T-helper 1 cell treated with Interleukin-12 subunit alpha and Interleukin-12 subunit beta and Interleukin-4 antibody, amounts not matched to agents 30 μg/mL and 1 μg/mL, for 36 hours (primary cell): ENCODE measurements around the gene PRMT7.
A peak's percentile ranks its signal among the peaks of the same experiment; 100 is the strongest.

ENCODE experiments used
- H3K27ac Mint-ChIP-seq: one replicate; pipeline ENCODE4 v1.8.0; 2021; ENCODE audit warnings: mild to moderate bottlenecking, mixed read lengths
- H3K27me3 Mint-ChIP-seq: one replicate; pipeline ENCODE4 v1.8.0; 2021; ENCODE audit warnings: low read depth, mixed read lengths
- H3K36me3 Mint-ChIP-seq: one replicate; pipeline ENCODE4 v1.8.0; 2021; ENCODE audit warnings: low read depth, mixed read lengths
- H3K4me1 Mint-ChIP-seq: one replicate; pipeline ENCODE4 v1.8.0; 2021; ENCODE audit warnings: low read depth, mixed read lengths
- H3K4me3 Mint-ChIP-seq: one replicate; pipeline ENCODE4 v1.8.0; 2021; ENCODE audit warnings: mild to moderate bottlenecking, moderate library complexity, mixed read lengths
- H3K9me3 Mint-ChIP-seq: one replicate; pipeline ENCODE4 v1.8.0; 2021; ENCODE audit warnings: mixed read lengths

PRMT7 gene

GRCh38 chr16:68275611-68276191, 35.1 kb upstream of the PRMT7 start:
- Mint-ChIP-seq H3K9me3 (no peaks in the 10 kb centered on the region), H3K4me1 (peaks cover 58% of the 10 kb centered on the region), H3K36me3 (peaks cover 49% of the 10 kb centered on the region), H3K4me3 (peak overlapping the region; percentile 69), H3K27ac (peak overlapping the region; percentile 91), H3K27me3 (no peaks in the 10 kb centered on the region)

- Mint-ChIP-seq H3K9me3 (no peaks in the 10 kb centered on the region), H3K36me3 (peaks cover 49% of the 10 kb centered on the region), H3K27me3 (no peaks in the 10 kb centered on the region), H3K4me3 (peak overlapping the region; percentile 69), H3K27ac (peak overlapping the region; percentile 91), H3K4me1 (peaks cover 57% of the 10 kb centered on the region)
Measured at GRCh38 chr16:68276223-68276622, 34.6 kb upstream of the PRMT7 start.

GRCh38 chr16:68279726-68280558, 30.9 kb upstream of the PRMT7 start:
- peak overlapping the region; percentile 38 for H3K27ac Mint-ChIP-seq
- no peaks in the 10 kb centered on the region for H3K27me3 Mint-ChIP-seq
- peak overlapping the region; percentile 61 for H3K4me3 Mint-ChIP-seq
- H3K9me3 Mint-ChIP-seq = no peaks in the 10 kb centered on the region
- H3K36me3 Mint-ChIP-seq = peaks cover 48% of the 10 kb centered on the region
- H3K4me1 Mint-ChIP-seq = peaks cover 62% of the 10 kb centered on the region

- H3K4me3 Mint-ChIP-seq = peak overlapping the region; percentile 64
- no peaks in the 10 kb centered on the region for H3K9me3 Mint-ChIP-seq
- peak overlapping the region; percentile 86 for H3K27ac Mint-ChIP-seq
- peaks cover 61% of the 10 kb centered on the region for H3K4me1 Mint-ChIP-seq
- H3K27me3 Mint-ChIP-seq = no peaks in the 10 kb centered on the region
- peaks cover 44% of the 10 kb centered on the region for H3K36me3 Mint-ChIP-seq
Measured at GRCh38 chr16:68281368-68282063, 29.3 kb upstream of the PRMT7 start.

GRCh38 chr16:68282064-68282452, 28.8 kb upstream of the PRMT7 start:
- Mint-ChIP-seq H3K4me1 (peaks cover 62% of the 10 kb centered on the region), H3K27ac (peak overlapping the region; percentile 86), H3K9me3 (no peaks in the 10 kb centered on the region), H3K4me3 (peak overlapping the region; percentile 64), H3K36me3 (peaks cover 45% of the 10 kb centered on the region), H3K27me3 (no peaks in the 10 kb centered on the region)

- H3K4me1 Mint-ChIP-seq = peaks cover 74% of the 10 kb centered on the region
- peak overlapping the region; percentile 89 for H3K27ac Mint-ChIP-seq
- no peaks in the 10 kb centered on the region for H3K9me3 Mint-ChIP-seq
- no peaks in the 10 kb centered on the region for H3K27me3 Mint-ChIP-seq
- peaks cover 56% of the 10 kb centered on the region for H3K36me3 Mint-ChIP-seq
- H3K4me3 Mint-ChIP-seq = peak overlapping the region; percentile 80
Measured at GRCh38 chr16:68283346-68283745, 27.5 kb upstream of the PRMT7 start.

- Mint-ChIP-seq H3K4me3 (peak overlapping the region; percentile 80), H3K27ac (peak overlapping the region; percentile 89), H3K27me3 (no peaks in the 10 kb centered on the region), H3K4me1 (peaks cover 74% of the 10 kb centered on the region), H3K36me3 (peaks cover 56% of the 10 kb centered on the region), H3K9me3 (no peaks in the 10 kb centered on the region)
Measured at GRCh38 chr16:68283801-68284598, 26.8 kb upstream of the PRMT7 start.

- Mint-ChIP-seq H3K4me3 (peak overlapping the region; percentile 80), H3K4me1 (peaks cover 76% of the 10 kb centered on the region), H3K27me3 (no peaks in the 10 kb centered on the region), H3K27ac (peak overlapping the region; percentile 89), H3K9me3 (no peaks in the 10 kb centered on the region), H3K36me3 (peaks cover 54% of the 10 kb centered on the region)
Measured at GRCh38 chr16:68284847-68285246, 26.0 kb upstream of the PRMT7 start.

GRCh38 chr16:68285683-68286082, 25.1 kb upstream of the PRMT7 start:
- Mint-ChIP-seq H3K36me3 (peaks cover 57% of the 10 kb centered on the region), H3K4me3 (peak overlapping the region; percentile 80), H3K27me3 (no peaks in the 10 kb centered on the region), H3K27ac (peak overlapping the region; percentile 89), H3K4me1 (peaks cover 81% of the 10 kb centered on the region), H3K9me3 (no peaks in the 10 kb centered on the region)

GRCh38 chr16:68286153-68287074, 24.4 kb upstream of the PRMT7 start:
- no peaks in the 10 kb centered on the region for H3K9me3 Mint-ChIP-seq
- peak overlapping the region; percentile 89 for H3K27ac Mint-ChIP-seq
- peaks cover 58% of the 10 kb centered on the region for H3K36me3 Mint-ChIP-seq
- peaks cover 81% of the 10 kb centered on the region for H3K4me1 Mint-ChIP-seq
- H3K27me3 Mint-ChIP-seq = no peaks in the 10 kb centered on the region
- peak overlapping the region; percentile 80 for H3K4me3 Mint-ChIP-seq

GRCh38 chr16:68287276-68288251, 23.3 kb upstream of the PRMT7 start:
- no peaks in the 10 kb centered on the region for H3K27me3 Mint-ChIP-seq
- H3K4me3 Mint-ChIP-seq = peak overlapping the region; percentile 50
- H3K36me3 Mint-ChIP-seq = peaks cover 59% of the 10 kb centered on the region
- H3K9me3 Mint-ChIP-seq = no peaks in the 10 kb centered on the region
- peak overlapping the region; percentile 81 for H3K27ac Mint-ChIP-seq
- H3K4me1 Mint-ChIP-seq = peaks cover 82% of the 10 kb centered on the region

GRCh38 chr16:68288252-68288650, 22.6 kb upstream of the PRMT7 start:
- H3K4me1 Mint-ChIP-seq = peaks cover 79% of the 10 kb centered on the region
- no peaks in the 10 kb centered on the region for H3K27me3 Mint-ChIP-seq
- H3K9me3 Mint-ChIP-seq = no peaks in the 10 kb centered on the region
- peak overlapping the region; percentile 81 for H3K27ac Mint-ChIP-seq
- H3K36me3 Mint-ChIP-seq = peaks cover 58% of the 10 kb centered on the region
- no peak overlapping the region for H3K4me3 Mint-ChIP-seq
